NCI-H2196 (cell line): Measurements from ENCODE around the gene LZTR1.
A peak's percentile ranks its signal among the peaks of the same experiment; 100 is the strongest.

Experiments used
- DNase-seq: peaks from one replicate; lab custom pipeline; 2025; ENCODE audit not compliant: unreplicated experiment; lab: John Stamatoyannopoulos, UW

Gene LZTR1

GRCh38 chr22:20949698-20950183 lies 32.4 kb upstream of the LZTR1 start:
- DNase-seq = no peak

GRCh38 chr22:20951151-20951931 lies 30.8 kb upstream of the LZTR1 start:
- DNase-seq = no peak

GRCh38 chr22:20951932-20952380 lies 30.1 kb upstream of the LZTR1 start:
- DNase-seq = no peak

- peak; percentile 15 for DNase-seq
Observed at GRCh38 chr22:20952544-20953341, 29.4 kb upstream of the LZTR1 start.

GRCh38 chr22:20953342-20953608 lies 28.8 kb upstream of the LZTR1 start:
- no peak for DNase-seq

- DNase-seq = no peak
Observed at GRCh38 chr22:20953668-20954500, 28.2 kb upstream of the LZTR1 start.

- DNase-seq = no peak
Observed at GRCh38 chr22:20955548-20955947, 26.5 kb upstream of the LZTR1 start.

- no peak for DNase-seq
Observed at GRCh38 chr22:20956258-20957101, 25.6 kb upstream of the LZTR1 start.

- no peak for DNase-seq
Observed at GRCh38 chr22:20957102-20957682, 24.9 kb upstream of the LZTR1 start.

GRCh38 chr22:20957683-20958431 lies 24.2 kb upstream of the LZTR1 start:
- no peak for DNase-seq

GRCh38 chr22:20959578-20960461 lies 22.3 kb upstream of the LZTR1 start:
- no peak for DNase-seq

GRCh38 chr22:20960609-20961008 lies 21.5 kb upstream of the LZTR1 start:
- no peak for DNase-seq

- no peak for DNase-seq
Observed at GRCh38 chr22:20962491-20962945, 19.6 kb upstream of the LZTR1 start.

- no peak for DNase-seq
Observed at GRCh38 chr22:20963201-20964052, 18.7 kb upstream of the LZTR1 start.

GRCh38 chr22:20964090-20964798 lies 17.9 kb upstream of the LZTR1 start:
- no peak for DNase-seq

GRCh38 chr22:20964799-20965103 lies 17.3 kb upstream of the LZTR1 start:
- DNase-seq = no peak
